KOPT-K1 (cell line): Measurements from ENCODE around the gene FHIT.
"Not testable (repeated sequence)": the region's sequence is repeated elsewhere in the genome, so short reads cannot be mapped to it uniquely, and the experiment has no call there.

Experiments used
- H3K27ac ChIP-seq: fragments of 200-600 bp; sonication (generic); 2 replicates; pipeline ENCODE4 v1.5.1; 2016; ENCODE audit warnings: antibody characterized with exemption, mild to moderate bottlenecking, low read depth, low read length; ENCODE audit not compliant: poor library complexity, severe bottlenecking
- H3K36me3 ChIP-seq: fragments of 200-600 bp; sonication (generic); 2 replicates; pipeline ENCODE4 v1.5.1; 2017; ENCODE audit warnings: antibody characterized with exemption, mild to moderate bottlenecking, low read length, moderate library complexity; ENCODE audit not compliant: insufficient read depth
- H3K9me3 ChIP-seq: fragments of 200-600 bp; sonication (generic); 2 replicates; pipeline ENCODE4 v1.5.1; 2017; ENCODE audit warnings: antibody characterized with exemption, low read length, mild to moderate bottlenecking; ENCODE audit not compliant: insufficient read depth, poor library complexity, severe bottlenecking

The FHIT gene

DNA sequence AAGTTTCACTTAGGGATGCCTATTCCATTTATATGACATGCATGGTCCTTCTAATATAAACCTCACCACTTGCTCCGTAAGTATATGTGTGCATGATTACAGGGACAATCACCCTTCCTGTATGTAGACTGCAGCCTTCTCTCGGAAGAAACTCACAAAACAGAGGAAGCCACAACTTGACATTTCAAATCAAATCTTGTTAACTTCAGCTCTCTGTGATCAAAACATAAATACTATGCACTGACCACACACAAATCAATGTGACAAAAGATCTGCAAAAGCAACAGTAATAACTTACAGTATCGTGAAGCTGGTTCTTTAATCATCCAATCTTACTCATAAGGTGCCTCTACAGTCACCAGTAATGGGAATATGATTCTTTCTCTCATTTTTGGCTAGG lies 50.2 kb downstream of the FHIT start:
- Histone ChIP-seq H3K9me3 (no peaks in the 10 kb centered on the region), H3K27ac (no peak overlapping the region)

DNA sequence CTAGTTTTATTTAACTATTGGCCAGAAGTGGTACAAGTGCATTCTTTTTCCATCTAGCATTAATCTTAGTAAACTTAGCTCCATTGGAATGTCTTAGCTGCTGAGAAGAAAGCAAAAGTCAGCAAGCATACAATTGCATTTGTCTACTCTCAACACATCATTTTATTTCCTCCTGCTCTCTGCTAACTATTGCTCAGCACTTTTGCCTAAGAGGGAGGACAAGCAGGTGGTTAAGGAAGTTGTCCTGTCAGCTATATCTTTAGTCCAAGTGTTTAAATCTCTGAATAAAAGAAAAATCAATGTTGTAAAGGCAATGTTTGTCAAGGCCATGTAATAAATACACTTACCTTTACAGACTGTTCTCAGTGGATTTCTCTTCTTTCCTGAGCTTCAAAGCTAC lies 51.0 kb downstream of the FHIT start:
- Histone ChIP-seq H3K9me3 (no peaks in the 10 kb centered on the region), H3K27ac (no peak overlapping the region), H3K36me3 (no peaks in the 10 kb centered on the region)

More for the DNA sequence above, 50.2 kb downstream of the FHIT start:
- H3K36me3 ChIP-seq = no peaks in the 10 kb centered on the region

DNA sequence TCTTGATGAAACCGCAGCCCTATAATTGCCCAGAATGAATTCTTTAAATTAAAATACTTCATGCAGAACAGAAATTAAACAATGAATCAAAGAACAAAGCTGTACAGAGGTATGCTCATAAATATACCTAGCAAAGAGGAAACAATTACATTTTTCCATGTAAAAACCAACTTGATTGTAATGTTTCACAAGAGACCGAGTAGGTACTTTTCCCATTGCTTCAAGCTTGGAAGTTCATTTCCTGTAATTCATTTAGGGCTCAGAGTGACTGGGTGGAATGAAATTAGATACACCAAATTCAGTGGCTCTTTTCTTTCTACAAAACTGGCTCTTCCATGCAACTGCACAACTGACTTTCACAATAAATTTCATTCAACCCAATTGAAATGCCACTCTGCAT lies 51.4 kb downstream of the FHIT start:
- H3K27ac ChIP-seq = no peak overlapping the region
- no peaks in the 10 kb centered on the region for H3K9me3 ChIP-seq
- H3K36me3 ChIP-seq = no peaks in the 10 kb centered on the region

DNA sequence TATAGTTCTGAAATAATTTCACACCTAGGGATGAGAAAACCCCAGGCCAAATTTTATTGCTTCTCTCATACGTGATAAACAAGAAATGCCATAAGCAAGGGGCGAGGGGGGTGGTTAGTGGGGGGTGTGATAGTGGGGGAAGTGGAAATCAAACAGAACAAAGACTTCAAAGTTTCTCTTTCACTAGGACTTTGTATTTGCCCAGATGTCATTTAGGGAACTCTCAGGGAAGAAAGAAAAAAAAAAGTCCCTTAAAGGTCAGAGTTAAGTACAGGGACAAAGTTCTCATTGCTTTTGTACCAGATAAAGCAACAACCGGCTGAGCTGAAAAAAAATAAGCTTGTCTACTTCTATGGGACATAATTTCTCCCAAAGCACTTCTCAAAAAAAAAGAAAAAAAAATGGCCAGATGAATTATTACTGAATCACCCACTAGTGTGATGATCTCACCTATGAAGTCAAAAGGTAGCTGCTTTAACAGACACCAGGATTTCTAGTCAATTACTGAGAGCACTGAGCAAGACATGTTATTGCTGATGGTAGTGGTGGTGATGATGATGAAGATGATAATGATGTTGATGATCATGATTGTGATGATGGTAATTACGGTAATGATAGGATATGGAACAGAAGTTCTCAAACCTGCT lies 56.2 kb downstream of the FHIT start:
- no peaks in the 10 kb centered on the region for H3K36me3 ChIP-seq
- no peaks in the 10 kb centered on the region for H3K9me3 ChIP-seq
- H3K27ac ChIP-seq = no peak overlapping the region

DNA sequence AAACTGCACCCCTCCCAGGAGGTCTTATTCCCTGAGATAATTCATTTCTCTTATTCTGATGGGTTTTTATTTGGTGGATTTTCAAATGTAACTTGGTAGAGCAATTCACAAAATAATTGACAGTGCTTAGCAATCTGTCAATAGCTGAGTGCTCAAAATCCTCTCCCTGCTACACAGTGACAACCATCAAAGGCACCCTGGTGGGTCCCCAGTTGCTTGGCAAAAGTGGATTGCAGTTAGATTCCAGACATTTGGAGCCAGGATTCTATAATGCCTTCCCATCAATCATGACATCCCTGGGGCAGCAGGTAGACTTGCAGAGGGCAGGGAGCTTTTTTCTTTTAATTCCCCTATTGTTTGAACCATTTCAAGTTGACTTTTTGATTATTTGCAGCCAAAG lies 59.0 kb downstream of the FHIT start:
- Histone ChIP-seq H3K36me3 (no peaks in the 10 kb centered on the region), H3K27ac (no peak overlapping the region), H3K9me3 (no peaks in the 10 kb centered on the region)

DNA sequence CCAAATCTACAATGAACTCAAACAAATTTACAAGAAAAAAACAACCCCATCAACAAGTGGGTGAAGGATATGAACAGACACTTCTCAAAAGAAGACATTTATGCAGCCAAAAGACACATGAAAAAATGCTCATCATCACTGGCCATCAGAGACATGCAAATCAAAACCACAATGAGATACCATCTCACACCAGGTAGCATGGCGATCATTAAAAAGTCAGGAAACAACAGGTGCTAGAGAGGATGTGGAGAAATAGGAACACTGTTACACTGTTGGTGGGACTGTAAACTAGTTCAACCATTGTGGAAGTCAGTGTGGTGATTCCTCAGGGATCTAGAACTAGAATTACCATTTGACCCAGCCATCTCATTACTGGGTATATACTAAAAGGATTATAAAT lies 61.0 kb downstream of the FHIT start:
- not testable (repeated sequence) for H3K27ac ChIP-seq, H3K9me3 ChIP-seq

DNA sequence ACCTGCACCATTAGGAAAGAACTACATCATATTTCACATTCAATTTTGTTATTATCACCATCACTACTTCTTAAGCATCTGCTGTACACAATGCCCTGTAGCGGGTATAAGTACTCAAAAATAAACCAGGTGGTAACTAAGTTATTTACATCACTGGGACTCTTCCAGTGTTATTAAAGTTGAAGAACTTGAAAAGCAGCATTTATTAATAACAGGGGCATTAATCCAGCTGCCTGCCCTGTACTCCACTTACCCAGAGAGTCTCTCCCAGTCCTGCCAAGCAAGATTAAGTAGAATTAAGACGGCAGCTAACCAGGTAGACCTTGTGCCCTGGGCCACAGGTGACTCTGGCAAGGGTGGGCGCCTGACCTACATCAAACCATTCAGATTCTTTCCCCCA lies 65.2 kb downstream of the FHIT start:
- Histone ChIP-seq H3K36me3 (no peaks in the 10 kb centered on the region), H3K27ac (no peak overlapping the region), H3K9me3 (no peaks in the 10 kb centered on the region)

More for the DNA sequence above, 61.0 kb downstream of the FHIT start:
- not testable (repeated sequence) for H3K36me3 ChIP-seq

DNA sequence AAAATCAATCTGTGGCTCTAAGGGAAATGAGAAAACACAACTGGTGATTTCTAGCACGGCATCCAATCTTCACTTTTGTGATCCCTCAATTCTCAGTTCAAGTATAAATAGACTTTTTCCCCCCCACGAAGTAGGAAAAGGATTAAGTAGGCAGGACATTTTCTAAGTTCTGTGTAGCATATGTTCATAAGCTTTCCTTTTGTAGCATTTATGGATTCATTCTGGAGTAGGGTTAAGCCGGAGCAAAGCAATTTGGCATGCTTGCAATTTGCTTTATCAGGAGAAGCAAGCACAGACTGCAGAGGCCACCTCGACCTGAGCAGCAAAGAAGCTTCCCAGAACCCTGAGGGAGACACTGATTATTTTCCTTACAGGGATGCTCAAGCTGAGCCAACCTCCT lies 66.3 kb downstream of the FHIT start:
- no peaks in the 10 kb centered on the region for H3K9me3 ChIP-seq
- no peaks in the 10 kb centered on the region for H3K36me3 ChIP-seq
- H3K27ac ChIP-seq = no peak overlapping the region

DNA sequence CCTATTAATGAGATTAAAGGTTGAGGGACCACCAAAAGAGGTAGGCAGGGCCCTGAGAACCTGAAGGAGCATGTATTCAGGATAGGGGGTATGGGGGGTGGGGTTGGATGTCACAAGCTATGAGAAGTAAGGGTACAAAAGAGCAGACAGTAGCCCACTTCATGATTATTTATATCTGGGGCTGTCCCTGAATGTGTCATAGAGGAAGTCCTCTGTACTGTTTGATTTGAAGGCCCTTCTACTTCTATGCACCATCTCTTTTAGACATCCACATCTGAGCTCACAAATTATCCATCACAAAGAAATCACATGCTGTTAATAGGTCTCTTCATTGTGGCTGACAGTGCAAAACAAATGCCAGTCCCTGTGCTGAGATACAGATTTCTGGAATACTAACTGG lies 68.6 kb downstream of the FHIT start:
- H3K27ac ChIP-seq = no peak overlapping the region
- H3K36me3 ChIP-seq = no peaks in the 10 kb centered on the region
- no peaks in the 10 kb centered on the region for H3K9me3 ChIP-seq

DNA sequence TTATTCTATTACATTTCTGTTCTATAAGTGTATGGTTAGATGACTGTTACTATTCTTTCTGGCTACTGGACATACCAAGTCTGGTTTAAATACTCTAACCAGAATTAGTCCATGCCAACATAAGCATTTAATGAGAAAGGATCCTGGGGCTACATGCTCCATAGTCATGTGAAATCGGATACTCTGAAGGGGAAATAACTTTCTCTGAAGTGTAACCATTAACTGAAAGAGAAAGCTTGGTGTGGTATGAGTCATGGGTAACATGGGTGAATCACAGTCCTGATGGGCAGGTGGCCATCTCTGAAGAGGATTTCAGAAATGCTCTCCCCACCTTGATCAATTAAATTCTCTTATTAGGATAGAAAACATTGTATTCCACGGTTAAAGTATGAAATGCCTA lies 69.4 kb downstream of the FHIT start:
- Histone ChIP-seq H3K9me3 (no peaks in the 10 kb centered on the region), H3K36me3 (no peaks in the 10 kb centered on the region), H3K27ac (no peak overlapping the region)

DNA sequence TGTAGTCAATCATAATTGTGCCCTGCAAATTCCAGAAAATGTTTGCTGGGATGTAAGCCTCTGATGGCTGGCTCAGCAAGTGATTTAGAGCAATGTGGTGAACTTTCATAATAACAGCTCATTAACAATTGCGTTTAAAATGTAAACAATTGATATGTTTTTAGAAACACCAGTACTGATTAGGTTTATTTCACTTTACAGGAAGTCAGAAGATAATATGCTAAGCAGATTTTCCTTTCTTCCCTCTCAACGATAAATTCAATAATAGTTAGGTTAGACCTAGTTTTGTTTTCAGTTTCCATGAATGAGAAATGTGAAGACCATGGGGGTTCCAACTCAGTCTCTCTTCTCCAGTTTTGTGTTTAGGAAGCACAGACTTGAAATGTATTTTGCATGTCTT lies 71.0 kb downstream of the FHIT start:
- H3K9me3 ChIP-seq = no peaks in the 10 kb centered on the region
- no peak overlapping the region for H3K27ac ChIP-seq
- H3K36me3 ChIP-seq = no peaks in the 10 kb centered on the region

DNA sequence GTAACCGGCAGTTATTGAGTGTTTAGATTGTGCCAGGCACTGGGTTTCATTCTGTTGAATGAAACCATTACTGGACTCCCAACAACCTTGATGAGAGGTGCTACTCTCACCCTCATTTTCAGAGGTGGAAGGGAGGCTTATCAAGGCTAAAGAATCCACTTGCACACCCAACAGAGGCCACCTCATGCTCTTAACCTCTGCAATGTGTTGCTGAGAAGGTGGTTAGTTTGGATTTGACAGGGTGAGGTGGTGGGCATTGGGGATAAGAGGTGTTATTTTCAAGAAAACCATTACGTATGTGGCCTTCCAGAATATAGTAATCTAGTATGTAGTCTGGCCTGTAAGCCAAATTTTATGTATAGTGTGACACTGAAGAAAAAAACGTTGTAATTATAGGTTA lies 73.1 kb downstream of the FHIT start:
- H3K36me3 ChIP-seq = no peaks in the 10 kb centered on the region
- H3K9me3 ChIP-seq = no peaks in the 10 kb centered on the region
- H3K27ac ChIP-seq = no peak overlapping the region

DNA sequence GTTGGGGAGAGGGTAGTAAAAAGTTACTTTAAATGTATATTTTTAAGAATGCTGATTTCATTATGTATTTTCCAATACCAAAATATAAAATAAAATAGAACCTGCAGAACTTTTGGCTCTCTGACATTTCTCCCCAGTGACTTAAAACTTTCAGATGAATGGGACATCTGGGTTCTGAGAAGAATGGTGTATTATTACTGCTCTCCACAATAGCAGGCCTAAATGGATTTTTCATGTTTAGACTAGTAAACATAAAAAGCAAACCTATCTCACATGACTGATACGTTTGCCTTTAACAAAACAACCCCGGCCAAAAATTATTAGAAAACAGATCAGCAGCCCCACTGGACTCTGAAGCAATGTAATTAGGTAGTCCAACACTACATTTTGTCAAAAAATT lies 73.8 kb downstream of the FHIT start:
- Histone ChIP-seq H3K9me3 (no peaks in the 10 kb centered on the region), H3K27ac (no peak overlapping the region), H3K36me3 (no peaks in the 10 kb centered on the region)

DNA sequence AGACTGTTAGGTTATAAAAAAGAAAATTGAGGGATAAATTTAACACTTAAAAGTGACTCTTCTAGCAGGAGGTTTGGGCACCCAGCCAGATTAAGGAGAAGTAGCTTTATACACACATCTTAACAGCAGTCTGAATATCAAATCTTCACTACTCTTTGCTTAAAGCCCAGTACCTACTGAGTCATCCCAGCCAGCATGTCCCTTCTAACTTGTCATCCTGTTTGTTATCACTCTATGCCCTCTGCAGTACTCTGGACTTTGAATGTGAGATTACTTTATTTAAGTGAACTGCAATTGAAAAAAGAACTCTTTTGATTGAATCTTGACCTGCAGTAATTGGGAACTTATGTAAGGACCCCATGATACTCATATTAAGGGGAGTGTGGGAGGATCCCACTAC lies 77.6 kb downstream of the FHIT start:
- H3K36me3 ChIP-seq = no peaks in the 10 kb centered on the region
- no peaks in the 10 kb centered on the region for H3K9me3 ChIP-seq

DNA sequence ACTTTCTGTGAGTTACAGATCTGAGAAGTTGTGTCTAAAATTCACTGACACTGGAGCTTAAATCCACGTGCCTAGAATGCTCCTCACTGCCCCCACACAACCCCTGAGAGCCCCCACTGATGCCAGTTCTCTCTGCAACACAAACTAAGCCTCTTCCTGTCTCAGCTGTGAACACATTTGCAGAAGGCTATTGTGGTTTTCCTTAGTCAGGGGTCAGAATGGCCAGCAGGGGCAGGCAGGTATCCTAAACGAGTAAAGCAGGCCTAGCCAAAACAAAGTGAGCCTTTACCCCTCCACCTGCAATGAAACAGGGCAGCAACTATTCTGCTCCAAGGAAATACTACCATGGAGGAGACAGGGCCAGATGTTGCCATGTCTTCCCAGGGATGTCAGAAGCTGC lies 78.6 kb downstream of the FHIT start:
- Histone ChIP-seq H3K27ac (no peak overlapping the region), H3K9me3 (no peaks in the 10 kb centered on the region), H3K36me3 (no peaks in the 10 kb centered on the region)

More for the DNA sequence above, 77.6 kb downstream of the FHIT start:
- H3K27ac ChIP-seq = no peak overlapping the region

DNA sequence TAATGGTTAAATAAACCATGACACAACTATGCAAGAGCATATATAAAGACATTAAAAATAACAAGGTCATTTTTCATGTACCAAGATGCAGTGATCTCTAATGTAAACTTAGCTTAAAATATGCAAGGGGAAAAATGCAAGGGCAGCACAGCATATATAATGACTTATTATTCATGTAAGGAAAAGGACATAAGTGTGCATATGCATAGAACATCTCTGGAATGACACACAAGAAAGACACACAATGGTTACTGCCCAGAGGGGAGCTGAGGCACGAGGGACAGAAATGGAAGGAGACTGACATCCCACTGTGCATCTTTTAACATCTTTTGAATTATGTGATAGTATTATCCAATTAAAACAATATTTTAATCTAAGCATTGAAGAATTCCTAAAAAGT lies 79.0 kb downstream of the FHIT start:
- no peak overlapping the region for H3K27ac ChIP-seq
- no peaks in the 10 kb centered on the region for H3K36me3 ChIP-seq
- H3K9me3 ChIP-seq = no peaks in the 10 kb centered on the region
